RWPE1 (cell line): ENCODE measurements around the gene OR4D6.

ENCODE experiments used
- CTCF ChIA-PET: fragments of 350-600 bp; sonication (Branson Sonifier 250); formaldehyde crosslinking; extraction: SDS; loops from one replicate; lab custom pipeline; 2021; lab: Yijun Ruan, JAX
- POLR2A ChIA-PET: fragments of 400-600 bp; formaldehyde crosslinking; extraction: SDS; loops from one replicate; lab custom pipeline; 2020; ENCODE audit warnings: antibody characterized with exemption; ENCODE audit not compliant: low non-redundant PET; lab: Yijun Ruan, JAX
- DNase-seq: peaks from one replicate; pipeline ENCODE4 v3.0.0; 2012; ENCODE audit warnings: low spot score
- H3K27ac ChIP-seq: fragments of 450-650 bp; 2 replicates; pipeline ENCODE4 v1.5.1; 2017
- CTCF ChIP-seq: fragments of 450-650 bp; conservative IDR thresholded peaks from 2 replicates; pipeline ENCODE4 v1.5.1; 2017; ENCODE audit warnings: low read depth, mild to moderate bottlenecking

The OR4D6 gene

GRCh38 chr11:59456661-59457060 is at the start of gene OR4D6:
Gene OR4D6, plus strand, starts transcription at chr11:59456961. Its CDS starts 0 bp downstream, at chr11:59456961.
- ChIA-PET POLR2A (no interaction called here), CTCF (no interaction called here)
- H3K27ac ChIP-seq, result no peak within 1 kb of the TSS
- TF ChIP-seq CTCF, result no peak
- DNase-seq, result no peak

- POLR2A ChIA-PET, result no interaction called here
- CTCF ChIA-PET, result interaction anchor here (0.6 kb wide), 1 partner anchor 24 kb away, joined by 3 read pairs; no protein-coding TSS in a partner anchor
- no peak overlapping the region for H3K27ac ChIP-seq
- no peak for DNase-seq
- no peak for TF ChIP-seq CTCF
Observed at GRCh38 chr11:59413646-59414045, 43.1 kb upstream of the OR4D6 start.

- ChIA-PET CTCF (interaction anchor here (0.6 kb wide), 1 partner anchor 152 kb away, joined by 3 read pairs; no protein-coding TSS in a partner anchor), POLR2A (no interaction called here)
- H3K27ac ChIP-seq, result no peak overlapping the region
- DNase-seq, result no peak
- no peak for TF ChIP-seq CTCF
Observed at GRCh38 chr11:59415111-59415510, 41.6 kb upstream of the OR4D6 start.

GRCh38 chr11:59416613-59417012 is 40.1 kb upstream of the OR4D6 start:
- POLR2A ChIA-PET, result no interaction called here

GRCh38 chr11:59417023-59417422 is 39.7 kb upstream of the OR4D6 start:
- ChIA-PET POLR2A (no interaction called here), CTCF (no interaction called here)
- TF ChIP-seq CTCF, result no peak
- no peak overlapping the region for H3K27ac ChIP-seq
- DNase-seq, result no peak

More at GRCh38 chr11:59416613-59417012, 40.1 kb upstream of the OR4D6 start:
- DNase-seq, result no peak
- CTCF ChIA-PET, result no interaction called here
- no peak for TF ChIP-seq CTCF
- H3K27ac ChIP-seq, result no peak overlapping the region

- ChIA-PET POLR2A (no interaction called here), CTCF (no interaction called here)
- DNase-seq, result no peak
- no peak overlapping the region for H3K27ac ChIP-seq
- TF ChIP-seq CTCF, result no peak
Observed at GRCh38 chr11:59418156-59418555, 38.6 kb upstream of the OR4D6 start.
